Measurements from ENCODE around the gene ATF4.
"Not testable (repeated sequence)": the region's sequence is repeated elsewhere in the genome, so short reads cannot be mapped to it uniquely, and the experiment has no call there.

The ATF4 gene

GRCh38 chr22:39502109-39502788 lies 18.1 kb upstream of the ATF4 start, which contains the start of gene MIEF1:
Gene MIEF1 (plus strand): TSS chr22:39502290. CDS start chr22:39511295, 9,005 bp downstream.
- TF ChIP-seq, protein P1, sequence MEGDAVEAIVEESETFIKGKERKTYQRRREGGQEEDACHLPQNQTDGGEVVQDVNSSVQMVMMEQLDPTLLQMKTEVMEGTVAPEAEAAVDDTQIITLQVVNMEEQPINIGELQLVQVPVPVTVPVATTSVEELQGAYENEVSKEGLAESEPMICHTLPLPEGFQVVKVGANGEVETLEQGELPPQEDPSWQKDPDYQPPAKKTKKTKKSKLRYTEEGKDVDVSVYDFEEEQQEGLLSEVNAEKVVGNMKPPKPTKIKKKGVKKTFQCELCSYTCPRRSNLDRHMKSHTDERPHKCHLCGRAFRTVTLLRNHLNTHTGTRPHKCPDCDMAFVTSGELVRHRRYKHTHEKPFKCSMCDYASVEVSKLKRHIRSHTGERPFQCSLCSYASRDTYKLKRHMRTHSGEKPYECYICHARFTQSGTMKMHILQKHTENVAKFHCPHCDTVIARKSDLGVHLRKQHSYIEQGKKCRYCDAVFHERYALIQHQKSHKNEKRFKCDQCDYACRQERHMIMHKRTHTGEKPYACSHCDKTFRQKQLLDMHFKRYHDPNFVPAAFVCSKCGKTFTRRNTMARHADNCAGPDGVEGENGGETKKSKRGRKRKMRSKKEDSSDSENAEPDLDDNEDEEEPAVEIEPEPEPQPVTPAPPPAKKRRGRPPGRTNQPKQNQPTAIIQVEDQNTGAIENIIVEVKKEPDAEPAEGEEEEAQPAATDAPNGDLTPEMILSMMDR (conservative IDR thresholded peaks at IDR 0.05; ENCODE audit: low read depth, low read length), result no peak

DNA sequence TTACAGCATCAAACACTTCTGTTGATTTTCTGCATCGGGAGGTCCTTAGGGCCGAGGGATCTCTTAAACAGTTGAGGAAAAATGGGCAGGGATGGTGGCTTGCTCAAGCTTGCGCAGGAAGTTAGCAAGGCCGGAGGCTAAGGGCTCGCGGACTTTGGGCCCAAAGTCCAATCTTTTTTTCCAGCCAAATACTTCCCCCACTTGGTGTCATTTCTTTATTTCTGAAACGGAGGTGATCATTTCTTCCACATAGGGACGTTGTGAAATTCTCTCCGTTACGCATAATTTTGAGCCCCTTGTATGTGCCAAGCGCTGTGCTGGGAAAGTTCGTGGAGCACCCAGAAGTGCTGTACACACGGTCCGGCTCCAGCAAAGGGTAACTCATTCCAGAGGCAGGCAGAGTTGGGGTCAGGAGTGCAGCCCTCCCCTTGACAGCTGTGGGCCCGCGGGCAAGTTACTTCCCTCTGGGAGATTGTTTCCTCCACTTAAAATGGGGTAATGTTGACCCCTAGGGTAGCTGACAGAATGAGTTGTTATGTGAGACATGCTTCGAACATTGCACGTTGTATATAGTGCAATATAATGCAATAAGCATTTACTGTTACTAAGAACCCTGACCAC lies 17.5 kb upstream of the ATF4 start:
- peak overlapping the region; percentile 92 for H3K4me3 ChIP-seq (ENCODE audit: low read depth, low read length)
- TF ChIP-seq, protein P1 (conservative IDR thresholded peaks at IDR 0.05; ENCODE audit: low read depth, low read length), result no peak
- peak; percentile 57 for DNase-seq (ENCODE audit: low read depth)

More at GRCh38 chr22:39502109-39502788, 18.1 kb upstream of the ATF4 start, which contains the start of gene MIEF1:
- peak; percentile 95 for DNase-seq (ENCODE audit: low read depth)
- H3K4me3 ChIP-seq (ENCODE audit: low read depth, low read length), result peak within 1 kb of the TSS; percentile 92

DNA sequence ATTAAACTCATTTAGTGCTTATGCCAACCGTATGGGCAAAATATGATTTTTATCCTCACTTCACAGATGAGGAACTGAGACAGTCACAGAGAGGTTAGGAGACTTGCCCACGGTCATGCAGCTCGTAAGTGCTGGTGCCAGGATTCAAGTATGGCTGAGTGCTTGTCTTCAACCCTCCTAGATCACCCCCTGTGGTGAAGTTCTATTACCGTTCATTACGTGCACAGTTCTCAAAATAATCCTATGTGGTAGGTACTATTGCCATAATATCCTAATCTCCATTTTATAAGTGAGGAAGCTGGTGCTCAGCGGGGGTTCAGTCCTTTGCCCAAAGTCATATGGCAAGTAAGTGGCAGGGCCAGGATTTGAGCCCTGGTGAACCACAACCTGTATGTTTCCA lies 16.7 kb upstream of the ATF4 start:
- H3K4me3 ChIP-seq (ENCODE audit: low read depth, low read length), result peak overlapping the region; percentile 92
- TF ChIP-seq, protein P1 (conservative IDR thresholded peaks at IDR 0.05; ENCODE audit: low read depth, low read length), result no peak
- DNase-seq (ENCODE audit: low read depth), result no peak

- DNase-seq (ENCODE audit: low read depth), result no peak
- TF ChIP-seq, protein P1 (conservative IDR thresholded peaks at IDR 0.05; ENCODE audit: low read depth, low read length), result no peak
- no peak overlapping the region for H3K4me3 ChIP-seq (ENCODE audit: low read depth, low read length)
Observed at GRCh38 chr22:39504071-39504470, 16.3 kb upstream of the ATF4 start.

DNA sequence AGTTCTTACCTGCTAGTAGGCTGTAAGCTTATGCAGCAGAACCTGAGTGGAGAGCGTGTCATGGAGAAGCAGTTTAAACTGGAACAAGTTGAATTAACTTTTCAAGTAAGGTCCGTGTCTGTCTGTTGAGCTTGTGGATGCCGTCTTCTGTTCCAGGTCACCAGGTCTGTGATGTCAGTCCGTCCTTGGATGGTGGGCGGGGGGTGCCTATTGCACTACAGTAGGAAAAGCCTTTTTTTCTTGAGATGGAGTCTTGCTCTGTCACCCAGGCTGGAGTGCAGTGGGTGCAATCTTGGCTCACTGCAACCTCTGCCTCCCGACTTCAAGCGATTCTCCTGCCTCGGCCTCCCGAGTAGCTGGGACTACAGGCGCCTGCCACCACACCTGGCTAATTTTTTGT lies 13.3 kb upstream of the ATF4 start:
- not testable (repeated sequence) for DNase-seq (ENCODE audit: low read depth)

DNA sequence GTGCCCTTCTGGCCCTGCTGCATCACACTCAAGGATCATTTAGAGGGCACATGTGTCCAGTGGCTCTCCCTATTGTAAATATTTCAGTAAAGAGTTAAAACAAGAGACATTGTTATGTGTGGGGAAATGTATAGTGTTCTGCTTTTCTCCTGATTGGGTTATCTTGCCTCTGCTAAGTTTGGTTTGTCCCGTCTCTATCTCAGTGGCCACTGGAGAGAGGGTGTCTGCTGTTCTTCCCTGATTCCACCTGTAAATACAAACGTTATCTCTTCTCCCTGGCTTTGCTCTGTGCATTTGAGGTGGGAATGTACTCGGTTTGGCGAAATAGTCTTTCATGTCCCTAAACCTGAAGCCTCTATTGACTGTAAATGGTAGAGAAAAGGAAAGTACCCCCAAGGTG lies 12.0 kb upstream of the ATF4 start:
- TF ChIP-seq, protein P1 (conservative IDR thresholded peaks at IDR 0.05; ENCODE audit: low read depth, low read length), result no peak
- no peak for DNase-seq (ENCODE audit: low read depth)
- H3K4me3 ChIP-seq (ENCODE audit: low read depth, low read length), result no peak overlapping the region

More for the DNA sequence above, 13.3 kb upstream of the ATF4 start:
- H3K4me3 ChIP-seq (ENCODE audit: low read depth, low read length), result not testable (repeated sequence)

DNA sequence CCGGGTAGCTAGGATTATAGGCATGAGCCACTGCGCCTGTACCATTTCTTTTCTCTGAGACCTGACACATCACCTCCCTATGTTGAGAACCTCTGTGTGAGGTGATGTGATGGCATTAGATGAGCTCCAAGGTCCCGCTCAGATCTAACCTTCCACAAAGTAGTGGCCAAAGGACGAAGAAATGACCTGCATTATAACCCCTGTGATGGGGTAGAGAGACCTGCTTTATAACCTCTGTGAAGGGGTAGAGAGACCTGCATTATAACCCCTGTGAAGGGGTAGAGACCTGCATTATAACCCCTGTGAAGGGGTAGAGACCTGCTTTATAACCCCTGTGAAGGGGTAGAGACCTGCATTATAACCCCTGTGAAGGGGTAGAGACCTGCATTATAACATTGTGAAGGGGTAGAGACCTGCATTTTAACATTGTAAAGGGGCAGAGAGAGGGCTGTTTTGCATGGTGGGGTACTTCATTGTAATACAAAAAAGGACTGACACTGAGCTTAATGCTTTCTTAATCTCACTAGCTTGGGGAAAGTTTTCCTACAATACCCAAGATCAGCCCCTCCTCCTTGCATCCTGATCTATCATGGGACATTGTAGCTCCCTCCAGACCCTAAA lies 9.7 kb upstream of the ATF4 start:
- no peak for DNase-seq (ENCODE audit: low read depth)
- TF ChIP-seq, protein P1 (conservative IDR thresholded peaks at IDR 0.05; ENCODE audit: low read depth, low read length), result no peak
- no peak overlapping the region for H3K4me3 ChIP-seq (ENCODE audit: low read depth, low read length)

All from choroid plexus epithelial cell (primary cell).